ENCODE data around the gene KIF21B.

KIF21B gene

GRCh38 chr1:200991097-200991614 lies 32.4 kb downstream of the KIF21B start:
- no peak for DNase-seq

GRCh38 chr1:200990114-200990513 lies 33.4 kb downstream of the KIF21B start:
- no peak for DNase-seq

- DNase-seq = no peak
These were observed 34.2 kb downstream of the KIF21B start for GRCh38 chr1:200989337-200989736.

GRCh38 chr1:200988693-200989092 lies 34.8 kb downstream of the KIF21B start:
- no peak for DNase-seq

- DNase-seq = no peak
These were observed 38.0 kb downstream of the KIF21B start for GRCh38 chr1:200985481-200985880.

- DNase-seq = no peak
These were observed 40.4 kb downstream of the KIF21B start for GRCh38 chr1:200983035-200983561.

GRCh38 chr1:200982071-200982945 lies 41.2 kb downstream of the KIF21B start:
- peak in 1 of 2 experiments; percentile 45 for DNase-seq

- no peak for DNase-seq
These were observed 42.2 kb downstream of the KIF21B start for GRCh38 chr1:200981278-200981677.

GRCh38 chr1:200980873-200981272 lies 42.6 kb downstream of the KIF21B start:
- DNase-seq = no peak

- no peak for DNase-seq
These were observed 43.1 kb downstream of the KIF21B start for GRCh38 chr1:200980452-200980772.

GRCh38 chr1:200979574-200980451 lies 43.7 kb downstream of the KIF21B start:
- DNase-seq = peak; percentile 13 to 58

GRCh38 chr1:200977071-200977754 lies 46.3 kb downstream of the KIF21B start:
- DNase-seq = no peak

GRCh38 chr1:200976634-200977033 lies 46.9 kb downstream of the KIF21B start:
- no peak for DNase-seq

- no peak for DNase-seq
These were observed 48.1 kb downstream of the KIF21B start for GRCh38 chr1:200975458-200975857.

GRCh38 chr1:200974711-200975110 lies 48.8 kb downstream of the KIF21B start:
- DNase-seq = no peak

- DNase-seq = no peak
These were observed 49.4 kb downstream of the KIF21B start for GRCh38 chr1:200973937-200974657.

GRCh38 chr1:200972985-200973742 lies 50.4 kb downstream of the KIF21B start:
- DNase-seq = no peak

GRCh38 chr1:200971955-200972711 lies 51.4 kb downstream of the KIF21B start:
- peak in 1 of 2 experiments; percentile 53 for DNase-seq

GRCh38 chr1:200971428-200971903 lies 52.0 kb downstream of the KIF21B start:
- DNase-seq = no peak

- DNase-seq = no peak
These were observed 52.6 kb downstream of the KIF21B start for GRCh38 chr1:200970771-200971427.
